NCI-H446 (cell line): ENCODE results near the gene DRC1.
"Not testable (repeated sequence)": the region's sequence is repeated elsewhere in the genome, so short reads cannot be mapped to it uniquely, and the experiment has no call there.

Experiments used
- DNase-seq, 2 experiments: peaks; one replicate each; lab custom pipeline; 2025; lab: John Stamatoyannopoulos, UW

DRC1 gene

GRCh38 chr2:26401739-26402541, at the start of gene DRC1:
TSS of gene DRC1 (plus strand) at chr2:26401920. CDS start at chr2:26401990, 70 bp downstream.
- DNase-seq, result no peak

- no peak for DNase-seq
These were observed 48.8 kb upstream of the DRC1 start for GRCh38 chr2:26352892-26353291.

- DNase-seq, result not testable (repeated sequence)
These were observed 47.3 kb upstream of the DRC1 start for GRCh38 chr2:26354469-26354868.

GRCh38 chr2:26355038-26355995, 46.4 kb upstream of the DRC1 start:
- no peak for DNase-seq

GRCh38 chr2:26356111-26356510, 45.6 kb upstream of the DRC1 start:
- DNase-seq, result no peak

GRCh38 chr2:26356771-26357170, 44.9 kb upstream of the DRC1 start:
- DNase-seq, result no peak

GRCh38 chr2:26359886-26360473, 41.7 kb upstream of the DRC1 start:
- DNase-seq, result no peak

GRCh38 chr2:26363323-26363722, 38.4 kb upstream of the DRC1 start:
- no peak for DNase-seq

- DNase-seq, result no peak
These were observed 37.8 kb upstream of the DRC1 start for GRCh38 chr2:26363958-26364357.

- no peak for DNase-seq
These were observed 37.1 kb upstream of the DRC1 start for GRCh38 chr2:26364669-26365068.

GRCh38 chr2:26366957-26367356, 34.8 kb upstream of the DRC1 start:
- DNase-seq, result no peak

- not testable (repeated sequence) for DNase-seq
These were observed 32.1 kb upstream of the DRC1 start for GRCh38 chr2:26369664-26370063.

- not testable (repeated sequence) for DNase-seq
These were observed 30.8 kb upstream of the DRC1 start for GRCh38 chr2:26370909-26371308.

- no peak for DNase-seq
These were observed 24.9 kb upstream of the DRC1 start for GRCh38 chr2:26376799-26377198.

GRCh38 chr2:26380281-26380680, 21.4 kb upstream of the DRC1 start:
- DNase-seq, result no peak

GRCh38 chr2:26382564-26382963, 19.2 kb upstream of the DRC1 start:
- DNase-seq, result no peak

GRCh38 chr2:26384183-26384582, 17.5 kb upstream of the DRC1 start:
- no peak for DNase-seq

GRCh38 chr2:26384597-26384996, 17.1 kb upstream of the DRC1 start:
- no peak for DNase-seq

GRCh38 chr2:26387189-26387588, 14.5 kb upstream of the DRC1 start:
- no peak for DNase-seq

GRCh38 chr2:26394694-26395093, 7.0 kb upstream of the DRC1 start:
- no peak for DNase-seq

- DNase-seq, result no peak
These were observed 6.3 kb upstream of the DRC1 start for GRCh38 chr2:26395394-26395793.

- no peak for DNase-seq
These were observed 4.9 kb upstream of the DRC1 start for GRCh38 chr2:26396734-26397298.
